DMS 273 treated with DMSO at 0.1 percent for 48 hours (cell line): Measurements from ENCODE around the gene FBXO15.

ENCODE experiments used
- DNase-seq: peaks from one replicate; lab custom pipeline; 2025; lab: John Stamatoyannopoulos, UW

The FBXO15 gene

GRCh38 chr18:74153793-74154192 lies 6.2 kb upstream of the FBXO15 start:
- DNase-seq: no peak

GRCh38 chr18:74153377-74153776 lies 5.7 kb upstream of the FBXO15 start:
- no peak for DNase-seq

- DNase-seq: no peak
Measured at GRCh38 chr18:74152857-74153256, 5.2 kb upstream of the FBXO15 start.

- DNase-seq: no peak
Measured at GRCh38 chr18:74152270-74152669, 4.6 kb upstream of the FBXO15 start.

- DNase-seq: no peak
Measured at GRCh38 chr18:74149878-74150277, 2.2 kb upstream of the FBXO15 start.

GRCh38 chr18:74148543-74149070 lies 973 bp upstream of the FBXO15 start:
- DNase-seq: no peak

- DNase-seq: no peak
Measured at GRCh38 chr18:74147491-74147778, 199 bp downstream of the FBXO15 start.

- no peak for DNase-seq
Measured at GRCh38 chr18:74146756-74147155, 878 bp downstream of the FBXO15 start.

GRCh38 chr18:74142252-74142651 lies 5.4 kb downstream of the FBXO15 start:
- DNase-seq: no peak

- DNase-seq: no peak
Measured at GRCh38 chr18:74141667-74142066, 6.0 kb downstream of the FBXO15 start.

- no peak for DNase-seq
Measured at GRCh38 chr18:74140582-74140981, 7.1 kb downstream of the FBXO15 start.

GRCh38 chr18:74139888-74140287 lies 7.7 kb downstream of the FBXO15 start:
- DNase-seq: no peak

GRCh38 chr18:74139411-74139810 lies 8.2 kb downstream of the FBXO15 start:
- DNase-seq: no peak

- DNase-seq: no peak
Measured at GRCh38 chr18:74137920-74138538, 9.6 kb downstream of the FBXO15 start.

- DNase-seq: no peak
Measured at GRCh38 chr18:74132201-74132600, 15.4 kb downstream of the FBXO15 start.

GRCh38 chr18:74131124-74131523 lies 16.5 kb downstream of the FBXO15 start:
- no peak for DNase-seq

GRCh38 chr18:74128159-74128558 lies 19.5 kb downstream of the FBXO15 start:
- DNase-seq: no peak

- DNase-seq: no peak
Measured at GRCh38 chr18:74126684-74127655, 20.7 kb downstream of the FBXO15 start.

GRCh38 chr18:74124642-74125041 lies 23.0 kb downstream of the FBXO15 start:
- no peak for DNase-seq

- DNase-seq: no peak
Measured at GRCh38 chr18:74123200-74123599, 24.4 kb downstream of the FBXO15 start.

GRCh38 chr18:74116633-74117554 lies 30.7 kb downstream of the FBXO15 start:
- DNase-seq: no peak

GRCh38 chr18:74115046-74115445 lies 32.6 kb downstream of the FBXO15 start:
- DNase-seq: no peak
